ENCODE measurements around the gene CPED1.
"Not testable (repeated sequence)": the region's sequence is repeated elsewhere in the genome, so short reads cannot be mapped to it uniquely, and the experiment has no call there.

The CPED1 gene

GRCh38 chr7:120997882-120998474 is 9.5 kb downstream of the CPED1 start:
- no peak for DNase-seq

- DNase-seq = no peak
Observed at GRCh38 chr7:120998520-120998919, 10.0 kb downstream of the CPED1 start.

GRCh38 chr7:120998996-120999565 is 10.6 kb downstream of the CPED1 start:
- no peak for DNase-seq

GRCh38 chr7:121000081-121000983 is 11.8 kb downstream of the CPED1 start:
- DNase-seq = no peak

GRCh38 chr7:121001234-121001906 is 12.9 kb downstream of the CPED1 start:
- DNase-seq = no peak

- no peak for DNase-seq
Observed at GRCh38 chr7:121002048-121002756, 13.7 kb downstream of the CPED1 start.

- DNase-seq = no peak
Observed at GRCh38 chr7:121002757-121003200, 14.3 kb downstream of the CPED1 start.

- no peak for DNase-seq
Observed at GRCh38 chr7:121003986-121004685, 15.6 kb downstream of the CPED1 start.

- not testable (repeated sequence) for DNase-seq
Observed at GRCh38 chr7:121005058-121005457, 16.5 kb downstream of the CPED1 start.

- DNase-seq = no peak
Observed at GRCh38 chr7:121005996-121006584, 17.6 kb downstream of the CPED1 start.

- no peak for DNase-seq
Observed at GRCh38 chr7:121006711-121007315, 18.3 kb downstream of the CPED1 start.

GRCh38 chr7:121008816-121009215 is 20.3 kb downstream of the CPED1 start:
- DNase-seq = no peak

GRCh38 chr7:121011401-121011800 is 22.9 kb downstream of the CPED1 start:
- no peak for DNase-seq

- DNase-seq = no peak
Observed at GRCh38 chr7:121012170-121012874, 23.8 kb downstream of the CPED1 start.

- no peak for DNase-seq
Observed at GRCh38 chr7:121012919-121013318, 24.4 kb downstream of the CPED1 start.

GRCh38 chr7:121015560-121015959 is 27.0 kb downstream of the CPED1 start:
- DNase-seq = no peak

- DNase-seq = no peak
Observed at GRCh38 chr7:121016966-121017365, 28.5 kb downstream of the CPED1 start.

- no peak for DNase-seq
Observed at GRCh38 chr7:121017586-121017985, 29.1 kb downstream of the CPED1 start.

GRCh38 chr7:121019018-121019417 is 30.5 kb downstream of the CPED1 start:
- no peak for DNase-seq

- no peak for DNase-seq
Observed at GRCh38 chr7:121020249-121020988, 31.9 kb downstream of the CPED1 start.

All from CD4-positive, alpha-beta T cell treated with Interleukin-10 for 1 hour (primary cell).